NCI-H82 treated with DMSO at 0.1 percent for 48 hours (cell line): ENCODE results near the gene RPTOR.
"Not testable (repeated sequence)": the region's sequence is repeated elsewhere in the genome, so short reads cannot be mapped to it uniquely, and the experiment has no call there.

ENCODE experiments used
- DNase-seq: peaks from one replicate; lab custom pipeline; 2025; ENCODE audit not compliant: unreplicated experiment; lab: John Stamatoyannopoulos, UW

Gene RPTOR

GRCh38 chr17:80683625-80684104 lies 139.0 kb downstream of the RPTOR start:
- no peak for DNase-seq

GRCh38 chr17:80687839-80688238 lies 143.2 kb downstream of the RPTOR start:
- DNase-seq = no peak

GRCh38 chr17:80689129-80689619 lies 144.5 kb downstream of the RPTOR start:
- no peak for DNase-seq

- no peak for DNase-seq
Measured at GRCh38 chr17:80691784-80692183, 147.1 kb downstream of the RPTOR start.

GRCh38 chr17:80692931-80693467 lies 148.4 kb downstream of the RPTOR start:
- DNase-seq = no peak

- DNase-seq = no peak
Measured at GRCh38 chr17:80693511-80693910, 148.9 kb downstream of the RPTOR start.

GRCh38 chr17:80694085-80694991 lies 149.7 kb downstream of the RPTOR start:
- DNase-seq = no peak

- no peak for DNase-seq
Measured at GRCh38 chr17:80694992-80695912, 150.6 kb downstream of the RPTOR start.

- DNase-seq = no peak
Measured at GRCh38 chr17:80695979-80696378, 151.3 kb downstream of the RPTOR start.

GRCh38 chr17:80696456-80696855 lies 151.8 kb downstream of the RPTOR start:
- DNase-seq = no peak

- DNase-seq = no peak
Measured at GRCh38 chr17:80696964-80697363, 152.3 kb downstream of the RPTOR start.

- no peak for DNase-seq
Measured at GRCh38 chr17:80698297-80698696, 153.7 kb downstream of the RPTOR start.

GRCh38 chr17:80699205-80699604 lies 154.6 kb downstream of the RPTOR start:
- DNase-seq = not testable (repeated sequence)

- DNase-seq = no peak
Measured at GRCh38 chr17:80701730-80702129, 157.1 kb downstream of the RPTOR start.

GRCh38 chr17:80702315-80703141 lies 157.9 kb downstream of the RPTOR start:
- no peak for DNase-seq

- no peak for DNase-seq
Measured at GRCh38 chr17:80703142-80703478, 158.5 kb downstream of the RPTOR start.

GRCh38 chr17:80704381-80704819 lies 159.8 kb downstream of the RPTOR start:
- DNase-seq = no peak

- DNase-seq = no peak
Measured at GRCh38 chr17:80704894-80705293, 160.3 kb downstream of the RPTOR start.

- DNase-seq = no peak
Measured at GRCh38 chr17:80705988-80706387, 161.3 kb downstream of the RPTOR start.

- no peak for DNase-seq
Measured at GRCh38 chr17:80706463-80706867, 161.8 kb downstream of the RPTOR start.
